Measurements from ENCODE around the gene STXBP3. TPM values are rescaled to one million over a fixed set of nuclear protein-coding genes. Genes with fewer than 3 reads are reported as not detected.

STXBP3 gene
- polyA plus RNA-seq, 1 of the 3 experiments (the other 2 are of a cell fraction) = 12.6 TPM

DNA sequence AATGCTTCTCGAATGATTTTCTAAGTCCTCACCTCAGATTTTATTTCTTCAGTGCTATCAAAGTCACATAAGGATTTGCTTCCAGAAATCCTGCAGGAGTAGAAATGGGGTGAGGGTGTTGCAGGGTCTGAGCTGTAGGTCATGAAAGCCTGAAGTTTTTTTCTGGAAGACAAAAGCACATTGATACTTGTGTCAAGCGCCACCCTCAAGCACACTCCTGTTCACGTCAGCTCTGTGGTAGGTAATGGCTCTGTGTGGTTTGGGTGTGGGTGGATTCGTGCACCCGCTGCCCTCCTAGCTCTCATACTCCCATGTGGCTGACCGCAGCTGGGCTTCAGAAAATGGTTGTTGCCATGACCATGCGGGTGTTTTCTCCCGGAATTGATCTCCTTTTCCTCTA is 70.5 kb downstream of the STXBP3 start:
- Histone ChIP-seq H3K27ac (ENCODE audit: low read depth in 2 of 2, low read length in 1 of 2) (peak overlapping the region; percentile 96 to 99), H3K9me3 (no peaks in the 10 kb centered on the region), H3F3A (replicated peaks; ENCODE audit: insufficient read depth) (peaks cover 13% of the 10 kb centered on the region), H3K4me1 (ENCODE audit: control insufficient read depth in 1 of 2, insufficient read depth in 2 of 2, low read depth in 1 of 2, low read length in 1 of 2) (peaks cover 20 to 30% of the 10 kb centered on the region in 2 experiments), H3K4me2 (peak overlapping the region; percentile 68; the same call in 1 of the 2 replicates), H3K36me3 (replicated peaks in 1 of 2; ENCODE audit: control insufficient read depth in 1 of 2, insufficient read depth in 2 of 2, low read length in 1 of 2) (no peaks in the 10 kb centered on the region), H3K9me2 (no peaks in the 10 kb centered on the region), H2AFZ (ENCODE audit: low read depth) (peak overlapping the region; percentile 98; the same call in 1 of the 2 replicates), H3K9ac (peak overlapping the region; percentile 81), H3K27me3 (ENCODE audit: insufficient read depth) (no peaks in the 10 kb centered on the region), H3K79me2 (ENCODE audit: insufficient read depth) (no peaks in the 10 kb centered on the region), H4K20me1 (ENCODE audit: insufficient read depth) (no peaks in the 10 kb centered on the region), H3K4me3 (ENCODE audit: low read depth in 2 of 2, low read length in 1 of 2) (no peak overlapping the region)
- no peak for DNase-seq
- TF ChIP-seq, protein P1, sequence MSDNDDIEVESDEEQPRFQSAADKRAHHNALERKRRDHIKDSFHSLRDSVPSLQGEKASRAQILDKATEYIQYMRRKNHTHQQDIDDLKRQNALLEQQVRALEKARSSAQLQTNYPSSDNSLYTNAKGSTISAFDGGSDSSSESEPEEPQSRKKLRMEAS (IDR thresholded peaks at IDR 0.05; ENCODE audit: low read depth) = no peak
- TF ChIP-seq FOXM1 (IDR thresholded peaks at IDR 0.05; ENCODE audit: low read depth) = no peak
- TF ChIP-seq MXI1 (IDR thresholded peaks at IDR 0.05; ENCODE audit: low read depth, low read length) = no peak
- TF ChIP-seq, protein P2, sequence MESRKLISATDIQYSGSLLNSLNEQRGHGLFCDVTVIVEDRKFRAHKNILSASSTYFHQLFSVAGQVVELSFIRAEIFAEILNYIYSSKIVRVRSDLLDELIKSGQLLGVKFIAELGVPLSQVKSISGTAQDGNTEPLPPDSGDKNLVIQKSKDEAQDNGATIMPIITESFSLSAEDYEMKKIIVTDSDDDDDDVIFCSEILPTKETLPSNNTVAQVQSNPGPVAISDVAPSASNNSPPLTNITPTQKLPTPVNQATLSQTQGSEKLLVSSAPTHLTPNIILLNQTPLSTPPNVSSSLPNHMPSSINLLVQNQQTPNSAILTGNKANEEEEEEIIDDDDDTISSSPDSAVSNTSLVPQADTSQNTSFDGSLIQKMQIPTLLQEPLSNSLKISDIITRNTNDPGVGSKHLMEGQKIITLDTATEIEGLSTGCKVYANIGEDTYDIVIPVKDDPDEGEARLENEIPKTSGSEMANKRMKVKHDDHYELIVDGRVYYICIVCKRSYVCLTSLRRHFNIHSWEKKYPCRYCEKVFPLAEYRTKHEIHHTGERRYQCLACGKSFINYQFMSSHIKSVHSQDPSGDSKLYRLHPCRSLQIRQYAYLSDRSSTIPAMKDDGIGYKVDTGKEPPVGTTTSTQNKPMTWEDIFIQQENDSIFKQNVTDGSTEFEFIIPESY (IDR thresholded peaks at IDR 0.05; ENCODE audit: borderline replicate concordance, low read depth) = no peak
- TF ChIP-seq, protein P3, sequence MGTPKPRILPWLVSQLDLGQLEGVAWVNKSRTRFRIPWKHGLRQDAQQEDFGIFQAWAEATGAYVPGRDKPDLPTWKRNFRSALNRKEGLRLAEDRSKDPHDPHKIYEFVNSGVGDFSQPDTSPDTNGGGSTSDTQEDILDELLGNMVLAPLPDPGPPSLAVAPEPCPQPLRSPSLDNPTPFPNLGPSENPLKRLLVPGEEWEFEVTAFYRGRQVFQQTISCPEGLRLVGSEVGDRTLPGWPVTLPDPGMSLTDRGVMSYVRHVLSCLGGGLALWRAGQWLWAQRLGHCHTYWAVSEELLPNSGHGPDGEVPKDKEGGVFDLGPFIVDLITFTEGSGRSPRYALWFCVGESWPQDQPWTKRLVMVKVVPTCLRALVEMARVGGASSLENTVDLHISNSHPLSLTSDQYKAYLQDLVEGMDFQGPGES (IDR thresholded peaks at IDR 0.05; ENCODE audit: low read depth, low read length) = no peak
- no peak for TF ChIP-seq JUND (IDR thresholded peaks at IDR 0.05)
- TF ChIP-seq TAF1 (IDR thresholded peaks at IDR 0.05; ENCODE audit: borderline replicate concordance, low read depth, low read length) = no peak
- TF ChIP-seq, protein P4, sequence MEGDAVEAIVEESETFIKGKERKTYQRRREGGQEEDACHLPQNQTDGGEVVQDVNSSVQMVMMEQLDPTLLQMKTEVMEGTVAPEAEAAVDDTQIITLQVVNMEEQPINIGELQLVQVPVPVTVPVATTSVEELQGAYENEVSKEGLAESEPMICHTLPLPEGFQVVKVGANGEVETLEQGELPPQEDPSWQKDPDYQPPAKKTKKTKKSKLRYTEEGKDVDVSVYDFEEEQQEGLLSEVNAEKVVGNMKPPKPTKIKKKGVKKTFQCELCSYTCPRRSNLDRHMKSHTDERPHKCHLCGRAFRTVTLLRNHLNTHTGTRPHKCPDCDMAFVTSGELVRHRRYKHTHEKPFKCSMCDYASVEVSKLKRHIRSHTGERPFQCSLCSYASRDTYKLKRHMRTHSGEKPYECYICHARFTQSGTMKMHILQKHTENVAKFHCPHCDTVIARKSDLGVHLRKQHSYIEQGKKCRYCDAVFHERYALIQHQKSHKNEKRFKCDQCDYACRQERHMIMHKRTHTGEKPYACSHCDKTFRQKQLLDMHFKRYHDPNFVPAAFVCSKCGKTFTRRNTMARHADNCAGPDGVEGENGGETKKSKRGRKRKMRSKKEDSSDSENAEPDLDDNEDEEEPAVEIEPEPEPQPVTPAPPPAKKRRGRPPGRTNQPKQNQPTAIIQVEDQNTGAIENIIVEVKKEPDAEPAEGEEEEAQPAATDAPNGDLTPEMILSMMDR (IDR thresholded peaks at IDR 0.05) = no peak
- TF ChIP-seq, protein P5, sequence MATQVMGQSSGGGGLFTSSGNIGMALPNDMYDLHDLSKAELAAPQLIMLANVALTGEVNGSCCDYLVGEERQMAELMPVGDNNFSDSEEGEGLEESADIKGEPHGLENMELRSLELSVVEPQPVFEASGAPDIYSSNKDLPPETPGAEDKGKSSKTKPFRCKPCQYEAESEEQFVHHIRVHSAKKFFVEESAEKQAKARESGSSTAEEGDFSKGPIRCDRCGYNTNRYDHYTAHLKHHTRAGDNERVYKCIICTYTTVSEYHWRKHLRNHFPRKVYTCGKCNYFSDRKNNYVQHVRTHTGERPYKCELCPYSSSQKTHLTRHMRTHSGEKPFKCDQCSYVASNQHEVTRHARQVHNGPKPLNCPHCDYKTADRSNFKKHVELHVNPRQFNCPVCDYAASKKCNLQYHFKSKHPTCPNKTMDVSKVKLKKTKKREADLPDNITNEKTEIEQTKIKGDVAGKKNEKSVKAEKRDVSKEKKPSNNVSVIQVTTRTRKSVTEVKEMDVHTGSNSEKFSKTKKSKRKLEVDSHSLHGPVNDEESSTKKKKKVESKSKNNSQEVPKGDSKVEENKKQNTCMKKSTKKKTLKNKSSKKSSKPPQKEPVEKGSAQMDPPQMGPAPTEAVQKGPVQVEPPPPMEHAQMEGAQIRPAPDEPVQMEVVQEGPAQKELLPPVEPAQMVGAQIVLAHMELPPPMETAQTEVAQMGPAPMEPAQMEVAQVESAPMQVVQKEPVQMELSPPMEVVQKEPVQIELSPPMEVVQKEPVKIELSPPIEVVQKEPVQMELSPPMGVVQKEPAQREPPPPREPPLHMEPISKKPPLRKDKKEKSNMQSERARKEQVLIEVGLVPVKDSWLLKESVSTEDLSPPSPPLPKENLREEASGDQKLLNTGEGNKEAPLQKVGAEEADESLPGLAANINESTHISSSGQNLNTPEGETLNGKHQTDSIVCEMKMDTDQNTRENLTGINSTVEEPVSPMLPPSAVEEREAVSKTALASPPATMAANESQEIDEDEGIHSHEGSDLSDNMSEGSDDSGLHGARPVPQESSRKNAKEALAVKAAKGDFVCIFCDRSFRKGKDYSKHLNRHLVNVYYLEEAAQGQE (IDR thresholded peaks at IDR 0.05; ENCODE audit: low read depth, low read length) = no peak
- TF ChIP-seq SMC3 (IDR thresholded peaks at IDR 0.05; ENCODE audit: low read depth, low read length) = no peak
- WGBS (ENCODE audit: low lambda C conversion rate) = 87% methylated on average over 8 of the region's 8 CpGs
- ChIA-PET CTCF (interaction anchor here (0.8 to 2.3 kb wide), 7 partner anchors 12 to 81 kb away, joined by 3 to 16 read pairs (median 4); no protein-coding TSS in a partner anchor), POLR2A (interaction anchor here (0.9 to 1.5 kb wide), 5 partner anchors 14 to 283 kb away, joined by 3 to 8 read pairs (median 4); partner anchors contain the start of genes GPSM2 and PRPF38B)
